Measurements from ENCODE around the gene NINJ2.

DNA sequence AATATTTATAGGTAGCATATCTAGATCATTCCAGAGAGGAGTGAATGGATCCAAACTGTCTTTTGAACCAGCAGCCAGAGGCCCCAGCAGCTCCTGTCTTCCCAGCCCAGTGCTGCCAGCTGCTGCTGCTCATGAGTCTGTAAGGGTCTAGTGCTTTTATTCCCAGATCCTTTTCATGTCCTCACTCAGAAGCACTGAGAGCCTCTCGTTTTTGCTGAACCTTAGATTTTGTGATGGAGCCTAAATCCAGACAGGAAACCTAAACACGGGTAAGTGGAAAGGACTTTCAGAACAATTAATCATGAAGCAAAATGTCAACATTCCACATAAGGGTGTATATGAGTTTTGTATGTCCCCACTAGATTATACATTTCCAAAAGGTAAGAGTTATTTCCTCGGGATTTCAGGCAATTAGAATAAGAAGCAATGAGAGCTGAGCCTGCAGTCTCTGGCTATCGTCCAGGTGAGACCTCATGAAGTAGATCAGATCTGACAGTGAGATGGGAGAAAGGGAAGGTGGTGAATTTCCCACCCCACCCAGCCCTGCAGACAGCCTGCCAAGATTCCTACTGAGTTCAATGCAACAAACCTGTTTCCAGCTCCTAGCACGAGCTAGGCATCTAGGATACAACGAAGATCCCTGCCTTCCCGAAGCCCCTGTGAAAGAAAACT, 84.4 kb downstream of the NINJ2 start:
- TF ChIP-seq, protein P1, sequence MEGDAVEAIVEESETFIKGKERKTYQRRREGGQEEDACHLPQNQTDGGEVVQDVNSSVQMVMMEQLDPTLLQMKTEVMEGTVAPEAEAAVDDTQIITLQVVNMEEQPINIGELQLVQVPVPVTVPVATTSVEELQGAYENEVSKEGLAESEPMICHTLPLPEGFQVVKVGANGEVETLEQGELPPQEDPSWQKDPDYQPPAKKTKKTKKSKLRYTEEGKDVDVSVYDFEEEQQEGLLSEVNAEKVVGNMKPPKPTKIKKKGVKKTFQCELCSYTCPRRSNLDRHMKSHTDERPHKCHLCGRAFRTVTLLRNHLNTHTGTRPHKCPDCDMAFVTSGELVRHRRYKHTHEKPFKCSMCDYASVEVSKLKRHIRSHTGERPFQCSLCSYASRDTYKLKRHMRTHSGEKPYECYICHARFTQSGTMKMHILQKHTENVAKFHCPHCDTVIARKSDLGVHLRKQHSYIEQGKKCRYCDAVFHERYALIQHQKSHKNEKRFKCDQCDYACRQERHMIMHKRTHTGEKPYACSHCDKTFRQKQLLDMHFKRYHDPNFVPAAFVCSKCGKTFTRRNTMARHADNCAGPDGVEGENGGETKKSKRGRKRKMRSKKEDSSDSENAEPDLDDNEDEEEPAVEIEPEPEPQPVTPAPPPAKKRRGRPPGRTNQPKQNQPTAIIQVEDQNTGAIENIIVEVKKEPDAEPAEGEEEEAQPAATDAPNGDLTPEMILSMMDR (IDR thresholded peaks at IDR 0.05), result no peak
- no peak for TF ChIP-seq EP300 (IDR thresholded peaks at IDR 0.05)
- TF ChIP-seq POLR2A (IDR thresholded peaks at IDR 0.05), result no peak
- no peak for TF ChIP-seq POLR2AphosphoS5 (IDR thresholded peaks at IDR 0.05)
